Neuron (in vitro differentiated cells): Measurements from ENCODE around the gene MGRN1.
A peak's percentile ranks its signal among the peaks of the same experiment; 100 is the strongest.
"Not testable (repeated sequence)": the region's sequence is repeated elsewhere in the genome, so short reads cannot be mapped to it uniquely, and the experiment has no call there.

Experiments
- H2AFZ ChIP-seq: one replicate; pipeline ENCODE4 v1.6.1; 2013; ENCODE audit warnings: low read depth, mild to moderate bottlenecking, inconsistent platforms, low read length, moderate library complexity
- H3K27me3 ChIP-seq: one replicate; pipeline ENCODE4 v1.6.1; 2013; ENCODE audit warnings: low read length; ENCODE audit not compliant: insufficient read depth
- H3K36me3 ChIP-seq: one replicate; pipeline ENCODE4 v1.6.1; 2013; ENCODE audit warnings: low read length; ENCODE audit not compliant: insufficient read depth
- H3K4me1 ChIP-seq: one replicate; pipeline ENCODE4 v1.6.1; 2013; ENCODE audit warnings: low read length; ENCODE audit not compliant: insufficient read depth
- H3K4me3 ChIP-seq: 2 replicates; pipeline ENCODE4 v1.5.1; 2013; ENCODE audit warnings: mild to moderate bottlenecking, low read length, moderate library complexity
- H3K9me3 ChIP-seq: one replicate; pipeline ENCODE4 v1.6.1; 2013; ENCODE audit warnings: low read length

The MGRN1 gene

GRCh38 chr16:4734730-4735535 is 110.3 kb downstream of the MGRN1 start:
- no peaks in the 10 kb centered on the region for H3K27me3 ChIP-seq

GRCh38 chr16:4736546-4736945 is 111.9 kb downstream of the MGRN1 start:
- Histone ChIP-seq H3K27me3 (no peaks in the 10 kb centered on the region), H3K4me1 (peaks cover 8% of the 10 kb centered on the region), H3K9me3 (no peaks in the 10 kb centered on the region), H3K4me3 (no peak overlapping the region), H3K36me3 (no peaks in the 10 kb centered on the region), H2AFZ (no peak overlapping the region)

More at GRCh38 chr16:4734730-4735535, 110.3 kb downstream of the MGRN1 start:
- Histone ChIP-seq H3K36me3 (no peaks in the 10 kb centered on the region), H3K9me3 (no peaks in the 10 kb centered on the region), H2AFZ (peak overlapping the region; percentile 69), H3K4me3 (peak overlapping the region; percentile 93), H3K4me1 (peaks cover 8% of the 10 kb centered on the region)

- H3K27me3 ChIP-seq: no peaks in the 10 kb centered on the region
- no peaks in the 10 kb centered on the region for H3K9me3 ChIP-seq
- H3K4me1 ChIP-seq: peaks cover 8% of the 10 kb centered on the region
- no peak overlapping the region for H3K4me3 ChIP-seq
- no peak overlapping the region for H2AFZ ChIP-seq
- H3K36me3 ChIP-seq: no peaks in the 10 kb centered on the region
Observed at GRCh38 chr16:4737545-4737944, 112.9 kb downstream of the MGRN1 start.

- H3K27me3 ChIP-seq, H3K4me1 ChIP-seq, H3K9me3 ChIP-seq, H3K36me3 ChIP-seq, H3K4me3 ChIP-seq, H2AFZ ChIP-seq: not testable (repeated sequence)
Observed at GRCh38 chr16:4738370-4738769, 113.7 kb downstream of the MGRN1 start.
